ENCODE measurements around the gene ATF6. TPM values are rescaled to one million over a fixed set of nuclear protein-coding genes. Genes with fewer than 3 reads are reported as not detected.

The ATF6 gene
- total and polyA plus RNA-seq, 9 of the 15 experiments (the other 6 are each of a cell fraction or from before 2014, with no cell fraction given): 11.7 to 32.4 (median 20.4) TPM

- no peak for TF ChIP-seq PHF20 (IDR thresholded peaks at IDR 0.05; ENCODE audit: partially characterized antibody)
- TF ChIP-seq ZNF778 (CRISPR knock-in tag; IDR thresholded peaks at IDR 0.05): no peak
- no peak for TF ChIP-seq CBFA2T2 (conservative IDR thresholded peaks at IDR 0.05)
- TF ChIP-seq MAX (CRISPR knock-in tag; IDR thresholded peaks at IDR 0.05): no peak
- TF ChIP-seq PHTF2 (CRISPR knock-in tag; IDR thresholded peaks at IDR 0.05): no peak
- no peak for TF ChIP-seq THRAP3 (IDR thresholded peaks at IDR 0.05; ENCODE audit: borderline replicate concordance)
- TF ChIP-seq KLF13 (tag; IDR thresholded peaks at IDR 0.05; ENCODE audit: borderline replicate concordance, low read depth): no peak
- TF ChIP-seq ZNF609 (CRISPR knock-in tag; IDR thresholded peaks at IDR 0.05; ENCODE audit: borderline replicate concordance): no peak
- TF ChIP-seq TCF7 (IDR thresholded peaks at IDR 0.05; ENCODE audit: borderline replicate concordance): no peak
- TF ChIP-seq C11orf30 (IDR thresholded peaks at IDR 0.05; ENCODE audit: low read depth): no peak
- TF ChIP-seq OTX1 (CRISPR knock-in tag; IDR thresholded peaks at IDR 0.05): no peak
- TF ChIP-seq ZNF24 (IDR thresholded peaks at IDR 0.05): no peak
- no peak for TF ChIP-seq TOE1 (IDR thresholded peaks at IDR 0.05; ENCODE audit: borderline replicate concordance)
- TF ChIP-seq TOE1 (CRISPR knock-in tag; IDR thresholded peaks at IDR 0.05; ENCODE audit: borderline replicate concordance, low read depth): no peak
- no peak for TF ChIP-seq SNRNP70 (optimal IDR thresholded peaks at IDR 0.05; ENCODE audit: low read depth, low read length)
- no peak for TF ChIP-seq ZNF134 (CRISPR knock-in tag; conservative IDR thresholded peaks at IDR 0.05)
- no peak for TF ChIP-seq ZNF76 (CRISPR knock-in tag; IDR thresholded peaks at IDR 0.05; ENCODE audit: borderline replicate concordance)
- TF ChIP-seq SPI1 (IDR thresholded peaks at IDR 0.05; ENCODE audit: borderline replicate concordance, low read depth, low read length): no peak
- TF ChIP-seq ZFPM2 (CRISPR knock-in tag; IDR thresholded peaks at IDR 0.05): no peak
- TF ChIP-seq JUND (IDR thresholded peaks at IDR 0.05; ENCODE audit: borderline replicate concordance, low read depth, low read length): no peak
- no peak for TF ChIP-seq JUND (tag; IDR thresholded peaks at IDR 0.05; ENCODE audit: borderline replicate concordance, low read depth, low read length)
- TF ChIP-seq NFATC3 (IDR thresholded peaks at IDR 0.05): no peak
- peak; percentile 49; the same call in 1 of the 2 replicates for TF ChIP-seq ZEB2 (IDR thresholded peaks at IDR 0.05)
- no peak for TF ChIP-seq U2AF1 (optimal IDR thresholded peaks at IDR 0.05; ENCODE audit: low read depth, low read length)
- peak; percentile 90 for TF ChIP-seq CTCFL (IDR thresholded peaks at IDR 0.05; ENCODE audit: borderline replicate concordance, insufficient read depth, low read depth, low read length, poor library complexity, severe bottlenecking)
Measured at GRCh38 chr1:161763522-161764098, 2.5 kb upstream of the ATF6 start (continued).
